Ectodermal cell (in vitro differentiated cells): Measurements from ENCODE around the gene MCF2L2.

Source experiments
- H3K27ac ChIP-seq: 2 replicates; pipeline ENCODE4 v1.7.0; 2013; ENCODE audit warnings: mild to moderate bottlenecking, low read depth, low read length; ENCODE audit not compliant: insufficient read depth, poor library complexity, severe bottlenecking
- H3K27me3 ChIP-seq: 2 replicates; pipeline ENCODE4 v1.7.0; 2013; ENCODE audit warnings: mild to moderate bottlenecking, low read length; ENCODE audit not compliant: insufficient read depth, control insufficient read depth, poor library complexity, severe bottlenecking
- H3K36me3 ChIP-seq: one replicate; pipeline ENCODE4 v1.7.0; 2013; ENCODE audit warnings: low read length; ENCODE audit not compliant: control insufficient read depth, insufficient read depth
- H3K4me1 ChIP-seq: one replicate; pipeline ENCODE4 v1.7.0; 2013; ENCODE audit warnings: low read length; ENCODE audit not compliant: control insufficient read depth, insufficient read depth
- H3K4me3 ChIP-seq: 2 replicates; pipeline ENCODE4 v1.7.0; 2013; ENCODE audit warnings: low read depth, low read length, control low read depth; ENCODE audit not compliant: insufficient read depth
- H3K9me3 ChIP-seq: 2 replicates; pipeline ENCODE4 v1.7.0; 2013; ENCODE audit warnings: mild to moderate bottlenecking, low read length, moderate library complexity; ENCODE audit not compliant: control insufficient read depth
- WGBS, 2 experiments: methylation state at CpG; one replicate each; pipeline ENCODE4 v1.1.7; 2013; ENCODE audit warnings: missing lambda C conversion rate in 2 of 2; 5-methylcytosine and 5-hydroxymethylcytosine counted together

MCF2L2 gene

DNA sequence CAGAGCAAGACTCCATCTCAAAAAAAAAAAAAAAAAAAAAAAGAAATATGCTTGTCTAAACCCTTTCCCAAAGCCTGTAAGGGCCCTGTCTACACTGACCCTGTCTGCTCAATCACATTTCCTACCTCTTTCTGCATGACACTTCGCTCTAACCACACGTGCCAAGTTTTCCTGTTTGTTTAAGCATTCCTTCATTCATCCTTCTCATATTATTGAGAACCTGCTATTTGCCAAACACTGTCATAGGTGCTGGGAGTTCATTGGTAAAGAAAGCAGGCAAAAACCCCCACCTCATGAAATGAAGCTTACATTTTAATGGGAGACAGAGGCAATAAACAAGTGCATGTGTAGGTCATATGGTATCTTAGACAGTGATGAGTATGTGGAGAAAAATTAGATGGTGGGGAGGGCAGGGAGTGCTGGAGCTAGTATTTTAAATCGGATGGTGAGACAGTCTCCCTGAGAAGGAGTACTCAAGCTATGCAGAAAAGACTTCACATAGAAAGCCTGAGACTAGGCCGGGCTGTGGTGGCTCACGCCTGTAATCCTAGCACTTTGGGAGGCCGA lies 127.3 kb downstream of the MCF2L2 start:
- Histone ChIP-seq H3K27ac (no peak overlapping the region), H3K4me1 (no peaks in the 10 kb centered on the region), H3K27me3 (no peaks in the 10 kb centered on the region), H3K36me3 (no peaks in the 10 kb centered on the region), H3K4me3 (no peak overlapping the region), H3K9me3 (no peaks in the 10 kb centered on the region)
- 91 to 94% methylated on average over 6 of the region's 6 CpGs for WGBS, 2 experiments

DNA sequence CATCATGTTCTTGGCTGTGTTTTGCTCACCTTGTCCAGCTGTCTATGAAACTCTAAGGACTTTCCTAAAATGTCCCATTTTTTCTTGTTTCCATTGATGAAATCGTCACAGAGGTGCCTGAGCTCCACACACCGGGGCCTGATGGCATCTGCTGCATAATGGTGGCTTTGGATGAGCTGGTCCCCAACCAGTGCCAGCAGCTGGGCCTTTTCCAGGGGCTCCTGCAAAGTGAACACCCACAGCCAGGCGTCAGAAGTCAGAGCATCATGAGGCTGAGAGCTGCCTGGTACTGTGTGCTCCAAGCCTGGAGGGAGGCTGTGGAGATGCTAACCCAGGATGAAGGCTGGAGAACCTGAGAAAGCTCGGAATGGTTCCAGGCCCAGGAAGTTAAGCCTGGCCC lies 128.4 kb downstream of the MCF2L2 start:
- H3K27ac ChIP-seq: no peak overlapping the region
- no peaks in the 10 kb centered on the region for H3K4me1 ChIP-seq
- no peaks in the 10 kb centered on the region for H3K27me3 ChIP-seq
- H3K36me3 ChIP-seq: no peaks in the 10 kb centered on the region
- 94 to 98% methylated on average over 4 of the region's 4 CpGs for WGBS, 2 experiments
- H3K4me3 ChIP-seq: no peak overlapping the region
- H3K9me3 ChIP-seq: no peaks in the 10 kb centered on the region

DNA sequence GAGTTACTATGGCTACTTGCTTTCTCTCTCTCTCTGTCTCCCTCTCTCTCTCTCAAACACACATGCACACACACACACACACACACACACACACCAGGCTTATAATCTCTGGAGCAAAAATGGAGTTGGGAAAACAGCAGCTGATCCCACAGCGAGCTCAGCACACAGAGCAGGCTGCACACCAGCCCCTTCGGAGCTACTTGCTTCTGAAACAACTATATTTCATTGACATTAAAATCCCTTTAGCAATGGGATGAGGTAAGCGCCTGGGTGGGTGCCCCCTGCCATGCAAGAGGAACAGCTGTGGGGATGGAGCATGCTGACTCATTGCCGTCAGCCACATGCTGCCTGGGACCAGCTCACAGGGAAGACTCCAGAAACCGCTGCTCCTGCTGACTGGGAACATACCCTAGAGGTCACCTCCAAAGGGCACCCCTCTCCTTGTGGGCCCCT lies 129.7 kb downstream of the MCF2L2 start:
- Histone ChIP-seq H3K36me3 (no peaks in the 10 kb centered on the region), H3K27ac (no peak overlapping the region), H3K27me3 (no peaks in the 10 kb centered on the region), H3K4me3 (no peak overlapping the region), H3K4me1 (no peaks in the 10 kb centered on the region), H3K9me3 (no peaks in the 10 kb centered on the region)
- 44 to 49% methylated on average over 5 of the region's 5 CpGs for WGBS, 2 experiments

DNA sequence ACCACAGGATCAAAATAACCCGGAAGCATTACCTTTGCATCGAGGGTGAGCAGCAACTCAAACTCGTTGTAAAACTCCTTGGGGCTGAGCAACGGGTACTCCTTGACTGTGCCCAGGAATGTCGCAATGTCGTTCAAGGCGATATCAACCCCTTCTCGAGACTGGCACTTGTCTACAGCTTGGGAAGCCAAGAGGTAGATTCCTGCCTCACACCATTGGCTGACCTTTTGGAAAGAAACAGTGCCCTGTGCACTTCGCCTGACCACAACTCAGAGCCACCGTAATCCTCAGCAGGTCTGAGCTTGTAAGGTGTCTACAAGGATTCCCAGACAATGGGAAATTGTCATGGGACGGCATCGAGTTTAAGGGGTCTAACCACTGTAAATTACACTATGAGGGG lies 131.5 kb downstream of the MCF2L2 start:
- Histone ChIP-seq H3K9me3 (no peaks in the 10 kb centered on the region), H3K36me3 (no peaks in the 10 kb centered on the region), H3K27me3 (no peaks in the 10 kb centered on the region), H3K27ac (no peak overlapping the region), H3K4me3 (no peak overlapping the region), H3K4me1 (no peaks in the 10 kb centered on the region)
- 95% methylated on average over 12 of the region's 12 CpGs for WGBS, 2 experiments

DNA sequence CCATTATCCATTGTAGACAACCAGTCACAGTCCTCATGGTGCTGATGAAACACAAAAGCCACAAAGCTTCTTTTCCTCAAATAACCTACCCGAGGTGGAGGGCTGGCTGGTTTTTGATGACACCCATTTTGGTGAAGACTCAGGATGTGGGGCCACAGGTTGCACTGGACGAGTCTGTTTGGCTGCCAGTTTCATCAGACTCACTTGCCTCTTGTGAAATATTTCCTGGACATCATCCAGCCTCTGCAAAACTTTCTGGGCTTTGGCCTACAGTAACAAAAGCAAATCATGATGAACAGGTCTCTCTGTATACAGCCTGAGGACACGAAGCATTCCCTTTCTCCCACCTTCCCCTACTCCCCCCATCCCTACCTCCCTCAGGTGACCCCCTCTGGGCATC lies 133.2 kb downstream of the MCF2L2 start:
- Histone ChIP-seq H3K4me1 (no peaks in the 10 kb centered on the region), H3K27me3 (no peaks in the 10 kb centered on the region), H3K27ac (no peak overlapping the region), H3K36me3 (no peaks in the 10 kb centered on the region), H3K4me3 (no peak overlapping the region), H3K9me3 (no peaks in the 10 kb centered on the region)
- WGBS, 2 experiments: 91 to 92% methylated on average over 3 of the region's 3 CpGs

- H3K36me3 ChIP-seq: no peaks in the 10 kb centered on the region
- H3K9me3 ChIP-seq: no peaks in the 10 kb centered on the region
- no peaks in the 10 kb centered on the region for H3K4me1 ChIP-seq
- no peak overlapping the region for H3K27ac ChIP-seq
- H3K4me3 ChIP-seq: no peak overlapping the region
- WGBS, 2 experiments: 94 to 95% methylated on average over 2 of the region's 2 CpGs
- H3K27me3 ChIP-seq: no peaks in the 10 kb centered on the region
Observed at GRCh38 chr3:183293966-183294365, 134.5 kb downstream of the MCF2L2 start.

- Histone ChIP-seq H3K4me1 (no peaks in the 10 kb centered on the region), H3K36me3 (no peaks in the 10 kb centered on the region), H3K4me3 (no peak overlapping the region), H3K9me3 (no peaks in the 10 kb centered on the region), H3K27me3 (no peaks in the 10 kb centered on the region), H3K27ac (no peak overlapping the region)
- 94% methylated on average over 4 of the region's 4 CpGs for WGBS, 2 experiments
Observed at GRCh38 chr3:183291497-183292031, 136.9 kb downstream of the MCF2L2 start.

DNA sequence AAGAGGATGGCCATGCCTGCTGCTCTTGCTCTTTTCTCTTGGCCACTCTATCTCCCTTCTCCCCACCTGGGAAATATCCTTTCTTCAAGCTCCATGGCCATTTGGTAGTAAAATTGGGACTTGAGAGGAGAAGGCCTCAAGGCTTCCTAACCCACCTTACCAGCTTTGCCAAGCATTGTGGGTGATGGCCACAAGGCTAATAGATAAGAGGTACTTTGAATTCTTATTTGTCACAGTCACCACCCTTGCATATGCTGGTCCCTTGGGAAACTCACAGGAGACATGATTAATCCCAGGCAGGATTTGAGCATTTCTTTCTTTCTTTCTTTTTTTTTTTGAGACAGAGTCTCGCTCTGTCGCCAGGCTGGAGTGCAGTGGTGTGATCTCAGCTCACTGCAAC lies 138.2 kb downstream of the MCF2L2 start:
- H3K4me3 ChIP-seq: no peak overlapping the region
- no peaks in the 10 kb centered on the region for H3K27me3 ChIP-seq
- H3K9me3 ChIP-seq: no peaks in the 10 kb centered on the region
- H3K4me1 ChIP-seq: no peaks in the 10 kb centered on the region
- H3K36me3 ChIP-seq: no peaks in the 10 kb centered on the region
- WGBS, 2 experiments: 86 to 91% methylated on average over 2 of the region's 2 CpGs
- no peak overlapping the region for H3K27ac ChIP-seq

- H3K9me3 ChIP-seq: no peaks in the 10 kb centered on the region
- no peak overlapping the region for H3K27ac ChIP-seq
- H3K27me3 ChIP-seq: no peaks in the 10 kb centered on the region
- 91 to 93% methylated on average over 2 of the region's 2 CpGs for WGBS, 2 experiments
- no peak overlapping the region for H3K4me3 ChIP-seq
- H3K4me1 ChIP-seq: no peaks in the 10 kb centered on the region
- no peaks in the 10 kb centered on the region for H3K36me3 ChIP-seq
Observed at GRCh38 chr3:183288117-183288516, 140.3 kb downstream of the MCF2L2 start.

DNA sequence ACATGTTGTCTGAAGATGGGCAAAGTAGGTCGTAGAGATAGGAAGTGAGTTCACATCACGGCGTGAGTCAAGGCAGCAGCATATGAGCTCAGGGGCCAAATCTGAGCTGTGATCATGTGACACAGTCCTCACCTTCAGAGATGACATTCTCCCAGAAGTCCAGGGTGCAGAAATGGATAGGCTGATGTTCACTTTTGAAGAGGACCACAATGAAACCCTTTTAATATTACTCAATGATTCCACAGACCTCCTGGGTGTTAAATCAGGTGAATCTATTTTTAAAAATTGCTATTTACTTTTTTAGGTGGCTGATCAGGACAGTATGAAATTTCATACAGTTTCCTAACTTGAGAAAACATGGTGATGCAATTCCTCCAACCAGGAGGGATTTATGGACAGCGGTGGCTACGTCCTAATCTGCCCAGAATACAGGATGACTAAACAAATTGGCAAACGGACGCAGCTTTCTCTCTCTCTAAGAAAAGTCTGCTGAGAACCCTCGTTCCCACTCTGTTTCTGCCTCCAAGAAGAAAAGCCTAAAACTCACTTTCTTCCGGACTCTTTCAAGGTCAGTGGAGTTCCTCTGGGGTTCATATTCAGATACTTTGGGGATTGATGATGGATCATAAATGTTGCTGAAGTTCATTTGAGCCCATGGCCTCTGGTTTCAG lies 141.0 kb downstream of the MCF2L2 start:
- Histone ChIP-seq H3K9me3 (no peaks in the 10 kb centered on the region), H3K4me1 (no peaks in the 10 kb centered on the region), H3K36me3 (no peaks in the 10 kb centered on the region), H3K27me3 (no peaks in the 10 kb centered on the region), H3K4me3 (no peak overlapping the region), H3K27ac (no peak overlapping the region)
- 93 to 94% methylated on average over 9 of the region's 9 CpGs for WGBS, 2 experiments
